Hepatocyte (in vitro differentiated cells): ENCODE data around the gene WFDC6. TPM values are rescaled to one million over a fixed set of nuclear protein-coding genes. Genes with fewer than 3 reads are reported as not detected.
"Not testable (repeated sequence)": the region's sequence is repeated elsewhere in the genome, so short reads cannot be mapped to it uniquely, and the experiment has no call there.

Experiments
- DNase-seq: peaks from one replicate; pipeline ENCODE4 v3.0.0-alpha.2; 2016; ENCODE audit warnings: low spot score
- H2AFZ ChIP-seq: fragments of 200-600 bp; sonication (generic); 2 replicates; pipeline ENCODE4 v1.6.0; 2016; ENCODE audit warnings: antibody characterized with exemption, mild to moderate bottlenecking
- H3K27ac ChIP-seq: fragments of 200-600 bp; sonication (generic); 2 replicates; pipeline ENCODE4 v1.5.1; 2016; ENCODE audit warnings: mild to moderate bottlenecking
- H3K27me3 ChIP-seq: fragments of 200-600 bp; sonication (generic); 2 replicates; pipeline ENCODE4 v1.6.1; 2016
- H3K36me3 ChIP-seq: fragments of 200-600 bp; sonication (generic); replicated peaks from 2 replicates; pipeline ENCODE4 v1.5.1; 2016; ENCODE audit warnings: low read depth; ENCODE audit not compliant: insufficient read depth
- H3K4me1 ChIP-seq: fragments of 200-600 bp; sonication (generic); 2 replicates; pipeline ENCODE4 v1.5.1; 2016; ENCODE audit warnings: mild to moderate bottlenecking, moderate library complexity; ENCODE audit not compliant: insufficient read depth
- H3K4me2 ChIP-seq: fragments of 200-600 bp; sonication (generic); 2 replicates; pipeline ENCODE4 v1.6.0; 2016
- H3K4me3 ChIP-seq: fragments of 200-600 bp; sonication (generic); 2 replicates; pipeline ENCODE4 v1.5.1; 2016; ENCODE audit warnings: mild to moderate bottlenecking
- H3K79me2 ChIP-seq: fragments of 200-600 bp; sonication (generic); 2 replicates; pipeline ENCODE4 v1.6.0; 2017; ENCODE audit warnings: mild to moderate bottlenecking
- H3K9me2 ChIP-seq: fragments of 200-600 bp; sonication (generic); replicated peaks from 2 replicates; pipeline ENCODE4 v1.6.0; 2017; ENCODE audit warnings: mild to moderate bottlenecking; ENCODE audit not compliant: insufficient read depth
- H3K9me3 ChIP-seq: fragments of 200-600 bp; sonication (generic); 2 replicates; pipeline ENCODE4 v1.5.1; 2016; ENCODE audit warnings: low read depth, mild to moderate bottlenecking
- H4K20me1 ChIP-seq: fragments of 200-600 bp; sonication (generic); 2 replicates; pipeline ENCODE4 v1.6.0; 2016; ENCODE audit warnings: mild to moderate bottlenecking; ENCODE audit not compliant: insufficient read depth, poor library complexity, severe bottlenecking
- CTCF ChIP-seq: fragments of 200-600 bp; sonication (generic); IDR thresholded peaks from 2 replicates; pipeline ENCODE4 v1.5.1; 2016; ENCODE audit warnings: antibody characterized with exemption, mild to moderate bottlenecking; ENCODE audit not compliant: poor library complexity
- EZH2 ChIP-seq: fragments of 200-600 bp; sonication (generic); IDR thresholded peaks from 2 replicates; pipeline ENCODE4 v1.6.1; 2016; ENCODE audit warnings: antibody characterized with exemption, mild to moderate bottlenecking, borderline replicate concordance
- EZH2phosphoT487 ChIP-seq: fragments of 200-600 bp; sonication (generic); IDR thresholded peaks from one replicate; pipeline ENCODE4 v1.6.1; 2018; ENCODE audit warnings: antibody characterized with exemption, mild to moderate bottlenecking, low read depth, moderate library complexity; ENCODE audit not compliant: unreplicated experiment, severe bottlenecking
- WGBS: methylation state at CpG from one replicate; pipeline ENCODE4 v1.1.6; 2016; ENCODE audit warnings: low lambda C conversion rate; ENCODE audit errors: missing lambda C conversion rate; 5-methylcytosine and 5-hydroxymethylcytosine counted together
- polyA plus RNA-seq: library from polyadenylated mRNA; unstranded; fragments of >200 nt; fragmentation: Nextera tagmentation; extraction: Ambion mirVana; gene quantifications from 2 replicates; pipeline ENCODE4 v1.2.1, GENCODE V29; 2016
- total RNA-seq: library from RNA; depleted of rRNA; stranded (reverse); fragments of >200 nt; gene quantifications from 2 replicates; pipeline ENCODE4 v1.2.3, GENCODE V29; 2014

Gene WFDC6
- total and polyA plus RNA-seq, 2 experiments from 2014 or later: not detected

DNA sequence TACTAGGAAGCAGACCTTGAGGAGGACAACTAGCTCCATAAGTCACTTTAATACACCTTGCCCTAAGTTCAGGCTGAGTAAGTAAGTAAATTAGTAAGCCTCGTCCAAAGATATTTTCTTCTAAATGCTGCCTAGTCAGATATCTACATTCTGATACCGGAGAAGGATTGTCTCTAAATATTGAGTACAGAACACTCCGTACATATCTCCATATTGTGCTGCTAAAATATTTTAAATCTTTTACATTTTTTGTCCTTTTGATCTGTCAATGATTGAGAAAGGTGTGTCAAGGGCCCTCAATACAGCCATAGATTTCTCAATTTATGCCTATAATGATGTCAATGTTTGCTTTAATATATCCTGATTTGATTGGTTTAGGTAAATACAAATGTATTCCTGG is 36.6 kb upstream of the WFDC6 start:
- Histone ChIP-seq H3K36me3 (no peaks in the 10 kb centered on the region), H3K4me2 (no peak overlapping the region), H4K20me1 (no peaks in the 10 kb centered on the region), H3K27me3 (no peaks in the 10 kb centered on the region), H3K79me2 (no peaks in the 10 kb centered on the region), H2AFZ (no peak overlapping the region), H3K9me2 (no peaks in the 10 kb centered on the region), H3K27ac (no peak overlapping the region), H3K4me3 (no peak overlapping the region), H3K9me3 (no peaks in the 10 kb centered on the region), H3K4me1 (no peaks in the 10 kb centered on the region)
- no peak for DNase-seq
- TF ChIP-seq EZH2phosphoT487 (no peak), EZH2 (no peak), CTCF (no peak)
- WGBS: 84% methylated on average over 3 of the region's 3 CpGs

- not testable (repeated sequence) for H3K27me3 ChIP-seq, H3K27ac ChIP-seq, H3K79me2 ChIP-seq, H3K4me1 ChIP-seq, H3K9me2 ChIP-seq, H2AFZ ChIP-seq, H3K4me2 ChIP-seq, DNase-seq, H4K20me1 ChIP-seq, H3K4me3 ChIP-seq, H3K9me3 ChIP-seq, H3K36me3 ChIP-seq
- WGBS: 76% methylated on average over 1 of the region's 1 CpG
These were observed 30.4 kb upstream of the WFDC6 start for GRCh38 chr20:45569650-45570049.

DNA sequence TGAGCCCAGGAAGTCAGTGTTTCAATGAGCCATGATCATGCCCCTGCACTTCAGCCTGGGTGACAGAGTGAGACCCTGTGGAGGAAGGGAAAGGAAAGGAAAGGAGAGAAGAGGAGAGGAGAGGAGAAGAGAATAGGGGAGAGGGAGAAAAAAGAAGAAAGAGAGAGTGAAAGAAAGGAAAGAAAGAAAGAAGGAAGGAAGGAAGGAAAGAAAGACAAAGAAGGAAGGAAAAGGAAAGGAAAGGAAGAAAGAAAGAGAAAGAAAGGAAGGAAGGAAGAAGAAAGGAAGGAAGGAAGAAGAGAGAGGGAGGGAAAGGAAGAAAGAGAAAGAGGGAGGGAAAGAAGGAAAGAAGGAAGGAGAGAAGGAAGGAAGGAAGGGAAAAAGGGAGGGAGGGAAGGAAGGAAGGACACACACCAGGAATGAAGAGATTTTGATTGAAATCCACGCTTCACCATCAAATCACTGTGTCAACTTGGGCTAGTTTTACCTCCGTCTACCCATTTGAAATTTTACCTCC is 25.5 kb upstream of the WFDC6 start:
- Histone ChIP-seq H3K36me3 (no peaks in the 10 kb centered on the region), H3K4me1 (no peaks in the 10 kb centered on the region), H3K27ac (no peak overlapping the region), H4K20me1 (no peaks in the 10 kb centered on the region), H3K9me3 (no peaks in the 10 kb centered on the region), H2AFZ (no peak overlapping the region), H3K79me2 (no peaks in the 10 kb centered on the region), H3K9me2 (no peaks in the 10 kb centered on the region), H3K27me3 (peaks cover 3% of the 10 kb centered on the region), H3K4me3 (no peak overlapping the region), H3K4me2 (no peak overlapping the region)
- TF ChIP-seq EZH2: no peak
- no peak for TF ChIP-seq CTCF
- no peak for TF ChIP-seq EZH2phosphoT487
- 86% methylated on average over 2 of the region's 2 CpGs for WGBS
- no peak for DNase-seq

DNA sequence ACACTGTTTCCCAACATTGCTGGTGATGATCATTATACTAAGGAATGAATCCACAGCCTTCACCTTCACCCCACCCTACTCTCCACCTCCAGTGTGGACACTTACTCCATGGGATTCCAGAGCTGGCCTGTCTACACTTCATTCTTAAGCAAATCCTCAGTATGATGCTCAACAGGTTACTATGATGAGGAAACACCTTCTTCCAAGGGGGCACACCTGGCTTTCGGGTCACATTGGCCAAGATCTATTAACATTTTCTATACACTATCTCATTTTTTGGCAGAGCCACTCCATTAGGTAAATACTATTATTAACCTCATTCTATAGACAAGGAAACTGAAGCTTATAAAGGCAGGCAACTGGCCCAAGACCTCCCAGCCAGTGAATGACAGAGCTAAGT is 15.9 kb upstream of the WFDC6 start:
- no peak for TF ChIP-seq EZH2
- H3K79me2 ChIP-seq: no peaks in the 10 kb centered on the region
- no peaks in the 10 kb centered on the region for H3K9me3 ChIP-seq
- no peaks in the 10 kb centered on the region for H3K4me1 ChIP-seq
- WGBS: 69% methylated on average over 1 of the region's 1 CpG
- no peak overlapping the region for H3K4me3 ChIP-seq
- H4K20me1 ChIP-seq: no peaks in the 10 kb centered on the region
- H3K27ac ChIP-seq: no peak overlapping the region
- H3K9me2 ChIP-seq: no peaks in the 10 kb centered on the region
- H3K36me3 ChIP-seq: no peaks in the 10 kb centered on the region
- no peak overlapping the region for H2AFZ ChIP-seq
- DNase-seq: no peak
- no peaks in the 10 kb centered on the region for H3K27me3 ChIP-seq
- H3K4me2 ChIP-seq: no peak overlapping the region
